Subcutaneous adipose tissue (tissue), 4 donors: Measurements from ENCODE around the gene GRK1. TPM values are rescaled to one million over a fixed set of nuclear protein-coding genes. Genes with fewer than 3 reads are reported as not detected.

ENCODE experiments used
- CTCF ChIP-seq: fragments of 450-650 bp; IDR thresholded peaks from one replicate; pipeline ENCODE4 v1.5.1; 2016; ENCODE audit warnings: low read depth, mild to moderate bottlenecking, control low read depth, antibody characterized with exemption, moderate library complexity
- total RNA-seq, 4 donors: library from RNA; depleted of rRNA; stranded (reverse); fragments of >200 nt; gene quantifications; one replicate each; pipeline ENCODE4 v1.1.0, GENCODE V29; 2016

The GRK1 gene
- total RNA-seq, 4 donors from 2014 or later: not detected

GRCh38 chr13:113657851-113658741 is 8.9 kb upstream of the GRK1 start, which contains the start of gene ATP4B:
TSS of gene ATP4B (minus strand) at chr13:113658198. CDS start at chr13:113658144, 54 bp downstream.
- no peak for TF ChIP-seq CTCF

DNA sequence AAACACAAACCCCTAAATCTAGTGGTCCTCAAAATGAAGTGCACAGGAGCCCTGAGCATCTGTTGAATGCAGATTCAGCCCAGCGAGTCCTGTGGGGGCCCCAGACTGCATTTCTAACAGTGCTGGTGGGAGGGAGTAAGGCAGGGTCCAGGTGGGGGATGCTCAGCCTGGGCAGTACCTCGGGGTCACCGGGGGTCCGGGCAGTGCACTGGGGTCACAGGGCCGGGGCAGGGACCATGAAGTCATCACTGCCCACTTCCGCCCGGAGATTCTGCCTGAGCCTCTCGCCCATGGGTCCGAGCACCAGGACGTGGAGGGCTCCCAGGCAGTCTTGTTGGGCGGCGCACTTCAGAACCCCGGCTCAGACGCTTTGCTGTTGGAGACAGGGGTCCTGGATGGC is 8.2 kb upstream of the GRK1 start:
- no peak for TF ChIP-seq CTCF

GRCh38 chr13:113659337-113659736 is 7.7 kb upstream of the GRK1 start:
- no peak for TF ChIP-seq CTCF

DNA sequence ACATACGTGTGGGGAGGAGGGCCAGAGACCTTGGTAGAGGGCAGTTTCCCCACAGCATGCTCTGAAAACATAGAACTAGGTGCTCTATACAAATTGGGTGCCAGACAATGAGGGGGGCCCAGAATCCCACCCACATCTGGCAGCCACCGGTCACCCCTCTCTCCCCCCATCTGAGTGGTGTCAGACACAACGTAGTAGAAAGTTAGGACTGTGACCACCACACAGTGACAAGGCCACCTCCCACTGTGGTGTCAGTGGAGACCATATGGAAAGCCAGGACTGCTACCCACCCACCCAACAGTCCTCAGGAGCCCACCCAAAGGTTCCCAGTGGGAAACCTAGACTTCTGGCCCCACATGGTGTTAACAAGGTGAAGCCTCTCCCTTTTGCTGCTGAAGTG is 7.0 kb upstream of the GRK1 start:
- no peak for TF ChIP-seq CTCF

DNA sequence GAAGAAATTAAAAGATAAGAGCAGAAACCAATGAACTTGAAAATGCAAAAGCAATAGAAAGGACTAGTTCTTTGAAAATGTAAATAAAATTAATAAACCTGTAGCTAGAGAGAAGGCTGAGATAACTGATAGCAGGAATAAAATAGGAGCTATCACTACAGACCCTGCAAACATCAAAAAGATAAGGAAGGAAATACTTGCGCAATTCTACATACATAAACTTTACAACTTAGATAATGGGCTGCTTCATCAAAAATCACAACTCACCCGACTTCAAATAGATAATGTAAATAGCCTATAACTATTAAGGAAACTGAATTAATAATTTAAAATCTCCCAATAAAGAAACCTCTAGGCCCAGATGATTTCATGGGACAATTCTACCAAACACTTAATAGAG is 5.5 kb upstream of the GRK1 start:
- TF ChIP-seq CTCF: no peak

GRCh38 chr13:113663934-113664333 is 3.1 kb upstream of the GRK1 start:
- TF ChIP-seq CTCF: no peak

DNA sequence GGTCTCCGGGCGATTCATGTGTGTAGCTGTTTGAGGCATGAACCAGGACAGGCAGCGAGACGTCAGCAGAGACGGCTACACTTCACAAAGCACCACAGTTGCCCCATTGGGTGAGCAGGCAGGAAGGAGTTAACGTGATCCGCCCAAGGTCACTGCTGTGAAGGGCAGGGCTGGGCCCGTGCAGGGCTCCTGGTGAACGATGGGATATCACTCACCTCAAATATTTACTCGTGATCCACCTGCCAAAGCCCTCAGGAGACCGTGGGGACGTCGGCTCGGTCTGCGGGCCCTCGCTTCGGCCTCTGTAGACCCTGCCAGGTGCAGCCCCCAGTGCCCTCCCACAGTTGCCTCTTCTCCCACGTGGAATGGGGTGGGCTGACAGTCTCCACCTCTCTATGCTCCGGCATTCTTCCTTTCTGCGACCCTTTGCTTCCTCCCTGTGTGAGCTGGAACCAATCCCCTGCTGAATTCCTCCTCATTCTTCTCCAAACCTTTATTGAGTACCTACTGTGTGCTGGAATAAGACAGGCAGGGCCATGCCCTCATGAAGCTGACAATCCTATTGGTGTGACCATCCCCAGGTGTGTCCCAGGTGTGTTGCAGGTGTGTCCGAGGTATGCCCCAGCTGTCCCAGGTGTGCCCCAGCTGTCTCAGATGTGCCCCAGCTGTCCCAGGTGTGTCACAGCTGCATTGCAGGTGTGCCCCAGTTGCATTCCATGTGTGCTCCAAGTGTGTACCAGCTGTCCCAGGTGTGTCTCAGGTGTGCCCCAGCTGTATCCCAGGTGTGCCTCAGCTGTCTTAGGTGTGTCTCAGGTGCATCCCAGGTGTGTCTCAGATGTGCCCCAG is 2.0 kb upstream of the GRK1 start:
- TF ChIP-seq CTCF: no peak
